Activated T-cell treated with anti-CD3 and anti-CD28 coated beads for 4 hours (primary cell): ENCODE measurements around the gene SMC1A.
"Not testable (repeated sequence)": the region's sequence is repeated elsewhere in the genome, so short reads cannot be mapped to it uniquely, and the experiment has no call there.

ENCODE experiments used
- DNase-seq: peaks from one replicate; pipeline ENCODE4 v3.0.0-alpha.2; 2020

Gene SMC1A

GRCh38 chrX:53422086-53422860 is at the start of gene SMC1A:
TSS of gene SMC1A (minus strand) at chrX:53422654. CDS start at chrX:53422600, 54 bp downstream.
- peak; percentile 88 for DNase-seq

DNA sequence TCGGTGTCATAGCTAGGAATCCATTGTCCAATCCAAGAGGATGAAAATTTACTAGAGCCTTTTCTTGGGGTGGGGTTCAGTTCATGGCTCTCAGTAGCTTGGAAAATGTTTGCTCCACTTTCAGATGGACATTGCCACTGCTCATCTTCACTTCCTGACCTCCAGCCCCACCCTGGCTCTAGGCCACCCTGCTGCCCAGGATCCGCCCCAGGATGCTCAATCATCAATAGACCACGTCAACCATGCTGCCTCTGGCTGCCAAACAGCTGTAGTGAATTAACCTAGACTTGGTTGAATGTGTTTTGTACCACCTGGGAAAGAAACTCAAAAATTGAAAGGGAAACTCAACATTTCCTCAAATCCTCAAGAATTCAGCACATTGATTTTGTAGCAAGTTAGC is 48.9 kb upstream of the SMC1A start:
- no peak for DNase-seq

DNA sequence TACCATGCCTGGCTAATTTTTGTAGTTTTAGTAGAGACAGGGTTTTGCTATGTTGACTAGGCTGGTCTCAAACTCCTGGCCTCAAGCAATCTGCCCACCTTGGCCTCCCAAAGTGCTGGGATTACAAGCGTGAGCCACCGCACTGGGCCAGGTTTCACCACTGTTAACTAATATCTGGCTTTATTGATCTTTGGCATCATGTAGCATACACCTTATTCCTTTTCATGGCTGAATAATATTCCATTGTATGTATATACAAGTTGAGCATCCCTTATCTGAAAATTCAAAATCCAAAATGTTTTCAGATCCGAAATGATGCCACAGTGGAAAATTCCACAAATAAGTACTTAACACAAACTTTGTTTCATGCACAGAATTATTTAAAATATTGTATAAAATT is 46.2 kb upstream of the SMC1A start:
- DNase-seq = not testable (repeated sequence)

GRCh38 chrX:53458082-53458481 is 35.6 kb upstream of the SMC1A start:
- no peak for DNase-seq

DNA sequence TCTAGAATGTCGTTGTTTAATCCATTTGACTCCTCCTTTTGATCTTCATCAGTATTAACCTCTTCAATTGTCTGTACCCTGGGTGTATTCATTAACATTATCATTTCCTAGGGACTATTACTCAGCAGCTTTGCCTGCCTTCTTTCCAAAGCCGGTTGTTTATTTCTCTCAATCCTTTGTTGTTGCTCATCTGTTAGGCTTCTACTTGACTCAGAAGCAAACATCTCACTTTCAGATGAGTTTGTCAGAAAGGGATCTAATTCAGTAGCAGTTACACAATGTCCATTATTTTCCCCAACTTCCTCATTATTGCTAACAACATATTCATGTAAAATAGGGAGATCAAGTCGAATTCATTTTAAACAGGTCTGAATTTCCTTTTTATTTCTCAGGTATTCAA is 33.8 kb upstream of the SMC1A start:
- no peak for DNase-seq

DNA sequence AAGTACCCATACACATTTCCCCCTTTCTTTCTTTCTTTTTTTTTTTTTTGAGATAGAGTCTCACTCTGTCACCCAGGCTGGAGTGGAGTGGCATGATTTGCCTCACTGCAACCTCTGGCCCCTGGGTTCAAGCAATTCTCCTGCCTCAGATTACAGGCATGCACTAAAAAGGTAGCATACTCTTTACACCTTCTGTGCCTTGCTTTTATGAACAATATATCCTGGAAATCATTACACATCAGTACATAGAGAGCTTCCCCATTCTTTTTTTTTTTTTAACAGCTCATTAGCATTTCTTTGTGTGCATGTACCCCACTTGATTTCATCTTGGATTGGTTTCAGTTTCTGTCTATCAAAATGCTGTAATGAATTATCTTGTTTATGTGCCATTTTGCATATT is 30.4 kb upstream of the SMC1A start:
- no peak for DNase-seq

DNA sequence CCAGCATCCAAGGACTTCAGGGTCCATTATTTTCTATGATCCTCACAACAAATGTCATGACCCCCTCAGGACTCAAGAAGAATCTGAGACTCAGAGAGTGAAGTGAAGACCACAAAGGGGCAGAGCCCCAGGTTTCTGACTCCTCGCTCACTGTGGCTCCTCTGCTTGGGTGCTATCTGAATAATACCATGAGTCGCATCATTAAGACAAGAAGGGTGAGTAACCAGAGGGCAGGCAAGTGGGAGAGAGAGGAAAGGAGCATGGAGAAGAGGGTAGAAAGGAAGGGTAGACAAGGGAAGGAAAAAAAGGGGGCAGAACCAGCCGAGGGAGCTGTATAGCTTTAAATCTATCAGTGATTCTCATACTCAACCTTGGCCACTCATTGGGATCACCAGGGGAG is 27.2 kb upstream of the SMC1A start:
- no peak for DNase-seq

DNA sequence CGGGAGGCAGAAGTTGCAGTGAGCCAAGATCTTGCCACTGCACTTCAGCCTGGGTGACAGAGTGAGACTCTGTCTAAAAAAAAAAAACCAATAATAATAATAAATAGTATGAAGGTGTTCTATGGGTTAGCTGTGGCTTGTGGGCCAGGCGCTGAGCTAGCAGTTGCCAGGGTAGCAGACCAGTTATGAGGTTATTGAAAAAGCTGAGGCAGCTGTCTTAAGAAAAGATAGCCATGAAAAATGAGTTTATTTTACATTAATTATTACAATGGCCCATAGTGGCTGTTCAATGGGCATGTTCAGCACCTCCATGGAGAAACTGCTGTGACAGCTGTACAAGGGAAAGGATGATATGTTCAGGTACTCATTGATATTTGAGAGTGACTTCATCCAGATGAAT is 25.0 kb upstream of the SMC1A start:
- DNase-seq = no peak

- DNase-seq = peak; percentile 15
These were observed 23.5 kb upstream of the SMC1A start for GRCh38 chrX:53445977-53446376.

DNA sequence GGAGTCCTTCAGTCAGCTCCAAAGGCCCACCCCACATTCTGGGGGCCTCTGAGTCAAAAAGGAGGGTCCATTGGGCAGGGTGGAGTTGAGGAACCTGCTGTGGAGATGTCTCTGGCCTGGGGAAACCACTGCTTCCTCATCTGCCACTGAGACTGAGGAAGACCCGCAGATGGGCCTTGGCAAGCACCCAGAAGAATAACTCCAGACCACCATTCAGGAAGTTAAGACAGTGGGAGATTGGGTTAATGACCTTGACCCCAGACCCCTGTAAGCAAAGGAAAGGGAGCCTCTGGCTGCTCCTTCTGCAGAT is 19.8 kb upstream of the SMC1A start:
- no peak for DNase-seq

GRCh38 chrX:53441531-53442321 is 19.3 kb upstream of the SMC1A start:
- peak; percentile 52 for DNase-seq

GRCh38 chrX:53440621-53441517 is 18.4 kb upstream of the SMC1A start:
- no peak for DNase-seq

DNA sequence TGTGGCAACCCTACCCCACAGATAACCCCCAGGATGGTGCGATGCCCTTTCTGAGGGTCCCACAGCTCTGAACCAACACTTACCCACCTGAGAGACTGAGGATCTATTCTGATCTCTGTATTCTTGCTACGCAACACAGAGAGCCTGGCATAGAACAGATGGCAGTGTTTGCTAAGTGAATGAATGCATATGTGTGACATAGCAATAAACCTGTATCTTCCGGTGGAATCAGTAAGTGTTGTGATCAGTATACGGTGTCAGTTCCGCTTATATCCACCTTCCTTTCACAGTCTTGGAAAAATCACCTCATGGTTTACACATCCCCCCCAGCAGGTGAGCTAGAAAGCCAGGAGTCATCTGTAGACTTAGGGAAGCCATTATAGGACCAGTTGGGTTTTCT is 17.6 kb upstream of the SMC1A start:
- no peak for DNase-seq

DNA sequence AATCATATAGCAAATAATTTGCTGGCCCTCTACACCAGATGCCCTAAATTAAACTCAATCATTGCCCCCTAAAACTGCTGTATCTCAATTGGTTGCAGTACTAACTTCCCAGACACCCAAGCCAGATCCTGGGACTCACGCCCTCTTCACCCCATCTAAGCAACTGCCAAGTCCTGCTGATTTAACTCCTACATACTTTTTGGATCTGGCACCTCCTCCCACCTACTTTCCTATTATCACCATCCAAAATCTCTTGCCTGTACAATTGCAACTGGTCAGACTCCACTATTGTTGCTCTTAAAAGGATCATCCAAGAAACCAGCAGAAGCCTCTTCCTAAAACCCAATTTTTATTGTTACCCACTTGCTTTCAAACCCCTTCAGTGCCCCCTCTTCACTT is 16.4 kb upstream of the SMC1A start:
- no peak for DNase-seq

GRCh38 chrX:53438174-53438831 is 15.8 kb upstream of the SMC1A start:
- no peak for DNase-seq

GRCh38 chrX:53437206-53437605 is 14.8 kb upstream of the SMC1A start:
- DNase-seq = no peak

DNA sequence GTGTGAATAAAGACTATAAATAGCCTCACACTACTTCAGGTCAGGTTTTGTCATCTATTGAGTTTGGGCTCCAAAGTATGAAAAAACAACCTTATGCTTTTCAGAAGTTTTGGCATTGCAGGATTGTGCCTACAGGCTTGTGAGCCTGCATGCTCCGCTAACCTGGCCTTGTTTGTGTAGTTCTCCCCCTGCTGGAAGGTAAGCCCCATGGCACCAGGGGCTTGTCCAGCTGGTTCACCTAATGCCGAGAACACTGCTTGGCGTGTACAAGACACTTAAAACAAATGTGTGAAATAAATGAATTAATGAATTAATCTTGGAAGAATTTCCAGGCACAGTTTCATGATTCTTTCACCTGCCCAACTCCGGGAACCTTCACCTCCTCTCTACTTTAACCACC is 13.5 kb upstream of the SMC1A start:
- DNase-seq = peak; percentile 59

- peak; percentile 75 for DNase-seq
These were observed 11.5 kb upstream of the SMC1A start, which contains the start of gene HSD17B10 for GRCh38 chrX:53433651-53434639. TSS of gene HSD17B10 (minus strand) at chrX:53434370. CDS start at chrX:53434345, 25 bp downstream.

DNA sequence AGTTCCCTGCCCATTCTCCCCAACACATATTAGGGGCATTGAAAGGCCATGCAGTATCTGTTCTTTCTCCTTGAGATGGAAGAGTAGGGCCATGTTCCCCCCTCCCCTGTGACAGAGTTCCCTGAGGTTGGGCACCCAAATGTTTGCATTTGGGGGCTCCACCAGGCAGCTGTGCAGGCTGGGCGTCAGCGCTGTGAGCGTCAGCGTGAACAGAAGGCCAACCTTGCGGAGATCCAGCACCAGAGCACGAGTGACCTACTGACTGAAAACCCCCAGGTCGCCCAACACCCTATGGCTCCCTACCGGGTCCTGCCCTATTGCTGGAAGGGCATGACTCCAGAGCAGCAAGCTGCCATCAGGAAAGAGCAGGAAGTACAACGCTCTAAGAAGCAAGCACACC is 7.8 kb upstream of the SMC1A start:
- no peak for DNase-seq

GRCh38 chrX:53429755-53430154 is 7.3 kb upstream of the SMC1A start:
- no peak for DNase-seq

DNA sequence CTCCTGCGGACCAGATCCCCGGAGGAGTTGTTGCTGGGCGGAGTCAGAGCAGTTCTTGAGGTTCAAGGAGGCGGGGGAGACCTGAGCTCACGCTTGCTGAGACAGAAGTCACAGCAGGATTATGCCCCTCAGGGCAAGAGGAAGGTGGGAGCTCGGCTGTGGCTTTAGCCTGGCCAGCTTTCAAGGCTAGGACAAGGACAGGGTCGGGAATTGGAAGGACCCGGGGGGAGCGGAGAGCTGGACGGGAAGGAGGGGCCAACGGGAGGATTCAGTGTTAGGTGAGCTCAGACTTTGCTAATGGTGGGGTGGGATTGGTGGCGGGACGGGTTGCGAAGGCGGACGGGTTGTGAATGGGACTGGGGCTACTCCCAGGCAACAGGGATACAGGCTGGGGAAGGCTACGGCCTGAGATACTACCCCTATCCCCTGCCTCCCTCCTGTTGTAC is 430 bp upstream of the SMC1A start, which contains the start of gene RIBC1:
Gene RIBC1, plus strand, starts transcription at position 13 of the 446 bp plus-strand sequence. CDS start 3,404 bp downstream, outside the sequence.
- no peak for DNase-seq
